Mesothelial cell of epicardium (in vitro differentiated cells): ENCODE measurements around the gene TRIM67. TPM values are rescaled to one million over a fixed set of nuclear protein-coding genes. Genes with fewer than 3 reads are reported as not detected.

Experiments used
- DNase-seq, 2 experiments: peaks; one replicate each; pipeline ENCODE4 v3.0.0; 2021; ENCODE audit warnings: low spot score in 2 of 2; ENCODE audit not compliant: unreplicated experiment in 2 of 2
- H3K27ac Mint-ChIP-seq: 2 replicates; pipeline ENCODE4 v1.8.0; 2021; ENCODE audit warnings: mixed read lengths
- H3K27me3 Mint-ChIP-seq: 2 replicates; pipeline ENCODE4 v1.8.0; 2021; ENCODE audit warnings: low read depth, mixed read lengths
- H3K36me3 Mint-ChIP-seq: 2 replicates; pipeline ENCODE4 v1.8.0; 2021; ENCODE audit warnings: mixed read lengths
- H3K4me1 Mint-ChIP-seq: 2 replicates; pipeline ENCODE4 v1.8.0; 2021; ENCODE audit warnings: mixed read lengths
- H3K4me3 Mint-ChIP-seq: 2 replicates; pipeline ENCODE4 v1.8.0; 2021; ENCODE audit warnings: mild to moderate bottlenecking, moderate library complexity, mixed read lengths
- H3K9me3 Mint-ChIP-seq: 2 replicates; pipeline ENCODE4 v1.8.0; 2021; ENCODE audit warnings: mixed read lengths
- total RNA-seq: library from RNA; stranded (reverse); gene quantifications from 3 replicates; pipeline ENCODE4 v1.2.1, GENCODE V29; 2021
- TF ChIP-seq, protein P1 (sequence below): fragments of 200-600 bp; sonication (generic); IDR thresholded peaks from one replicate; pipeline ENCODE4 v1.5.0; 2021; ENCODE audit warnings: antibody characterized with exemption; ENCODE audit not compliant: unreplicated experiment

TRIM67 gene
- total RNA-seq, 1 donor from 2014 or later: 0.09 TPM

DNA sequence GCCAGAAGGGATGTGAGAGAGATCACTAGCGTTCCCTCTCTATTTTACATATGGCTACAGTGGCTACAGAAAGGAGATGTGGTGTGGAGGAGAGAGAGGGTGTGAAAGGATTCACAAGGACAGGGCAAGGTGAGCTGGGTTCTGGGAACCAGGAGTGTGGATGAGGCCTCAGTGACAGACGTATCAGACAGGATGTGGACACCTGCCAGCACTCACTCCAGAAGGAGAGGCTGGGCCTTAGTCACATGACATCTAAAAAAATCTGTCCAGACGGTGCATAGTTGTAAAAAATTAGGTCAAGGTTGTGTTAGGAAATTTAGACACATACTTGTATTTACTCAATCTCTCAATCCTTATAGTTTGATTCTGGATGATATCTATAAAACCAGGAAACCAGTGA, 10.6 kb downstream of the TRIM67 start:
- Mint-ChIP-seq H3K36me3 (no peaks in the 10 kb centered on the region), H3K9me3 (no peaks in the 10 kb centered on the region), H3K4me3 (no peak overlapping the region), H3K4me1 (no peaks in the 10 kb centered on the region), H3K27ac (no peak overlapping the region), H3K27me3 (peaks cover 59% of the 10 kb centered on the region)
- no peak for DNase-seq
- TF ChIP-seq, protein P1, sequence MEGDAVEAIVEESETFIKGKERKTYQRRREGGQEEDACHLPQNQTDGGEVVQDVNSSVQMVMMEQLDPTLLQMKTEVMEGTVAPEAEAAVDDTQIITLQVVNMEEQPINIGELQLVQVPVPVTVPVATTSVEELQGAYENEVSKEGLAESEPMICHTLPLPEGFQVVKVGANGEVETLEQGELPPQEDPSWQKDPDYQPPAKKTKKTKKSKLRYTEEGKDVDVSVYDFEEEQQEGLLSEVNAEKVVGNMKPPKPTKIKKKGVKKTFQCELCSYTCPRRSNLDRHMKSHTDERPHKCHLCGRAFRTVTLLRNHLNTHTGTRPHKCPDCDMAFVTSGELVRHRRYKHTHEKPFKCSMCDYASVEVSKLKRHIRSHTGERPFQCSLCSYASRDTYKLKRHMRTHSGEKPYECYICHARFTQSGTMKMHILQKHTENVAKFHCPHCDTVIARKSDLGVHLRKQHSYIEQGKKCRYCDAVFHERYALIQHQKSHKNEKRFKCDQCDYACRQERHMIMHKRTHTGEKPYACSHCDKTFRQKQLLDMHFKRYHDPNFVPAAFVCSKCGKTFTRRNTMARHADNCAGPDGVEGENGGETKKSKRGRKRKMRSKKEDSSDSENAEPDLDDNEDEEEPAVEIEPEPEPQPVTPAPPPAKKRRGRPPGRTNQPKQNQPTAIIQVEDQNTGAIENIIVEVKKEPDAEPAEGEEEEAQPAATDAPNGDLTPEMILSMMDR: no peak

DNA sequence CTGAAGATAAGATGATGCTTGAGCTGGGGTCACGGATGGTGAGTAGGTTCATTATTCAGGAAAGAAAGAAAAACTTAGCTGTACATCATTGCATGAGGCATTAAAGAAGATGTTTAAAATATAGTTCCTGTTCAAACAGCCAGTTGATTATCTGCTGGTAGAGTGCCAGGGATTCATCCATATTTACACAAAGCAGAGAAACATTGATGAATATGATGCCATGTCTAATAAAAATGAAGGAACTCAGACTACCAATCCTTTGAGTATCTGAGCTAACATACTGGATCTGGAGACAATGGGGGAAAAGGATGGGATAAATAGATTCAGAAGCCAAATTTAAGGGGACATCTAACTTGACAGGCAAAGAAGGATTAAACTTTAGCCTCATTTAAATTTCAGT, 14.6 kb downstream of the TRIM67 start:
- DNase-seq: no peak
- no peaks in the 10 kb centered on the region for H3K4me1 Mint-ChIP-seq
- H3K27ac Mint-ChIP-seq: no peak overlapping the region
- TF ChIP-seq, protein P1: no peak
- no peak overlapping the region for H3K4me3 Mint-ChIP-seq
- H3K27me3 Mint-ChIP-seq: peaks cover 85% of the 10 kb centered on the region
- H3K36me3 Mint-ChIP-seq: no peaks in the 10 kb centered on the region
- H3K9me3 Mint-ChIP-seq: no peaks in the 10 kb centered on the region

DNA sequence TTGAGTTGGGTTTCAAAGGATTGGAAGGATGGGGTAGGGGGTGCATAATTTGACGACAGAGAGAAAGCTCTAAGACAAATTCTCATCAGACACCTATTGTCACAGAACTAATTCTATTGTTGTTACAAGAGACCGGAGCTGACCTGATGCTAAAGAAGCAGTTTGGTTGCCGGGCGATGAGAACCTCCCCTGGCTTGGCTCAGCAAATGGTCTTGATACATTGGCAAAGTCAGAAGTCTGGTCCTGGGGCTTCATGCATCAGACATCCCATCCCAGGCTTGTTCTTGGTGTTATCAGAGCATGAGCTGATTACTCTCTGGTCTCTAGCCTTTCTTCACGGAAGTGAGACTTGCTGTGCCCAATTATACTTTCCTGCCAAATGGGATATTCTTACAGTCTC, 15.4 kb downstream of the TRIM67 start:
- Mint-ChIP-seq H3K36me3 (no peaks in the 10 kb centered on the region), H3K27ac (no peak overlapping the region), H3K4me3 (no peak overlapping the region), H3K27me3 (peaks cover 92% of the 10 kb centered on the region), H3K4me1 (no peaks in the 10 kb centered on the region), H3K9me3 (no peaks in the 10 kb centered on the region)
- TF ChIP-seq, protein P1: no peak
- DNase-seq: no peak

DNA sequence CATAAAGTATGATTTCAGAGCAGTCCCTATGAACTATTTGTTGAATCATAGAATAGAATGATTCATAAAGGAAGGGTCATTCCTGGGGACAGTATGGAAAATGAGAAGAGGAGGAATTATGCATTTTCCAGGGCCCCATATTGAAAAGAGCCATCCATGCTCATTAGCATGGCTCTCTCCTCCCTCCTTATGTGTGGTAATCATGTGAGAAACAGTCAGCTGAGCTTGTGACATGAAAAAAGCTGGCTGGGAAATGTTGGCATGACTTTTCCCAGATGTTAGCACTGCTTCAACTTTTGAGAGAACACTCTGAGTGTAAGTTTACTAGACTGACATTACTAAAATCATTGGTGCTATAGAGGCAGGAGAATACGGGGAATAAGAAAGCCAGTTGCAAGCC, 16.1 kb downstream of the TRIM67 start:
- TF ChIP-seq, protein P1: no peak
- no peak overlapping the region for H3K4me3 Mint-ChIP-seq
- H3K4me1 Mint-ChIP-seq: no peaks in the 10 kb centered on the region
- H3K27me3 Mint-ChIP-seq: peaks cover 96% of the 10 kb centered on the region
- H3K27ac Mint-ChIP-seq: no peak overlapping the region
- no peaks in the 10 kb centered on the region for H3K9me3 Mint-ChIP-seq
- no peaks in the 10 kb centered on the region for H3K36me3 Mint-ChIP-seq
- no peak for DNase-seq

DNA sequence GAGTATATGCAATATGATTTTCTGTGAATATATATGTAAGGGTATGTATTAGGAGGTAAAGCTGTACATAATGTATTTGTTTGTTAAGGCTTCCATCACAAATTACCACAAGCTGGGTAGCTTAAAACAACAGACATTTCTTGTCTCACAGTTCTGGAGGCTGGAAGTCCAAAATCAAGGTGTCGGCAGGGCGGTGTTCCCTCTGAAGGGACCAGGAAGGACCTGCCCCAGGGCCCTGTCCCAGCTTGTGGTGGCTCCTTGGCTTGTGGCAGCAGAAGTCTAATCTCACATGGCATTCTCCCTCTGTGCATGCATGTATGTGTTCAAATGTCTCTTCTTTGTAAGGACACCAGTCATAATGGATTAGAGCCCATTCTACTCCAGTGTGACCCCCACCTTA, 17.1 kb downstream of the TRIM67 start:
- Mint-ChIP-seq H3K4me3 (no peak overlapping the region), H3K27me3 (peaks cover 97% of the 10 kb centered on the region), H3K9me3 (no peaks in the 10 kb centered on the region), H3K4me1 (no peaks in the 10 kb centered on the region), H3K27ac (no peak overlapping the region), H3K36me3 (no peaks in the 10 kb centered on the region)
- no peak for DNase-seq
- TF ChIP-seq, protein P1: no peak

DNA sequence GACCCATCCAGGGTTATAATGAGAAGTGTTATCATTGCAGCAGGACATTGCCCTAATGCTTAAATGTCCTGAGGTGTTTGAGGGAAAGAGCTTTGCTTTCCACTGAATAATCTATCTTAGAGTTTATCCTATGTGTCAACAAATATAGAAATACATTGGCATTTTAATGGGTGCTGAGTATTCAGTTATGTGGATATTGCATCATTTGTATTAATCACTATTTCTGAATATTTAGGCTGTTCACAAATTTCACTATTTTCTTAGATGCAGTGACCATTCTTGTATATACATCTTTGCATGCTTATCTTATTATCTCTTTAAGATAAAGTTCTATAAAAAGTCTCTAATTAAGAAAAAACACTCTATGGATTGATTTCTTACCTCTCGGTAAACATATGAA, 18.2 kb downstream of the TRIM67 start:
- no peak overlapping the region for H3K27ac Mint-ChIP-seq
- DNase-seq: no peak
- no peaks in the 10 kb centered on the region for H3K36me3 Mint-ChIP-seq
- no peaks in the 10 kb centered on the region for H3K4me1 Mint-ChIP-seq
- no peak overlapping the region for H3K4me3 Mint-ChIP-seq
- TF ChIP-seq, protein P1: no peak
- H3K27me3 Mint-ChIP-seq: peaks cover 98% of the 10 kb centered on the region
- no peaks in the 10 kb centered on the region for H3K9me3 Mint-ChIP-seq
